HEK293 (cell line): ENCODE measurements around the gene POLK.

ENCODE experiments used
- CTCF ChIP-seq: fragments of 450-650 bp; formaldehyde crosslinking; IDR thresholded peaks from 2 replicates; pipeline ENCODE4 v1.5.1; 2016; ENCODE audit warnings: missing biosample characterization, missing genetic modification characterization
- GLI4 ChIP-seq: fragments of 450-650 bp; formaldehyde crosslinking; IDR thresholded peaks from 2 replicates; pipeline ENCODE4 v1.5.1; 2016; ENCODE audit warnings: missing biosample characterization, missing genetic modification characterization
- PRDM1 ChIP-seq: fragments of 450-650 bp; formaldehyde crosslinking; IDR thresholded peaks from 2 replicates; pipeline ENCODE4; 2016; ENCODE audit warnings: missing biosample characterization, missing genetic modification characterization
- SCRT1 ChIP-seq: fragments of 450-650 bp; formaldehyde crosslinking; IDR thresholded peaks from 2 replicates; pipeline ENCODE4 v1.5.1; 2016; ENCODE audit warnings: missing biosample characterization, missing genetic modification characterization, borderline replicate concordance
- WT1 ChIP-seq: fragments of 450-650 bp; formaldehyde crosslinking; IDR thresholded peaks from 2 replicates; pipeline ENCODE4 v1.5.1; 2016; ENCODE audit warnings: missing biosample characterization, missing genetic modification characterization
- ZNF221 ChIP-seq: fragments of 450-650 bp; formaldehyde crosslinking; IDR thresholded peaks from 2 replicates; pipeline ENCODE4 v1.5.1; 2017; ENCODE audit warnings: missing biosample characterization, missing genetic modification characterization, borderline replicate concordance
- ZNF449 ChIP-seq: fragments of 450-650 bp; formaldehyde crosslinking; IDR thresholded peaks from 2 replicates; pipeline ENCODE4 v1.5.1; 2017; ENCODE audit warnings: missing biosample characterization, mild to moderate bottlenecking, missing genetic modification characterization, moderate library complexity
- ZNF513 ChIP-seq: fragments of 450-650 bp; IDR thresholded peaks from 2 replicates; pipeline ENCODE4 v1.5.1; 2018; ENCODE audit warnings: missing biosample characterization, missing genetic modification characterization

DNA sequence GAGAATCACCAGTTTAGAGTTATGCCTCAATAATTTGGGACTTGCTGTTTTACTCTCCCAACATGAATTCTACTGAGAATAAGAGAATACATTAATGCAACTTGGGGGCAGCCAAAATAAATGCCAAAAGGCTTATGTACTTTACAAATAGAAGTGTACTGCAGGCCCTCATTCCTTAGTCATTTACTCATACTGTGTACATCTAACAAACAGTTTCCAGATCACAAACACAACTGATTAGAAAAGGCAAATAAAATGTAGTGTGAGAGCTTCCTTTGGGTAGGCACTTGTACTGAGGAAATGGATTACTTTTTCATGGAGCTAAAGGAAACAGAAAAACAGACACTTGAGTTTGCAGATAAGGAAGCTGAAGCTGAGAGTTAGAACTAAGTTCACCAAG, 112.2 kb downstream of the POLK start:
- no peak for TF ChIP-seq CTCF
- TF ChIP-seq ZNF221 = no peak
- no peak for TF ChIP-seq WT1
- TF ChIP-seq PRDM1 (tag by site-specific recombination) = no peak
- no peak for TF ChIP-seq GLI4 (tag by site-specific recombination)
- TF ChIP-seq SCRT1 (tag by site-specific recombination) = no peak
- no peak for TF ChIP-seq ZNF449 (tag by site-specific recombination)
- TF ChIP-seq ZNF513 (tag by site-specific recombination) = no peak
